GM12892 (cell line): ENCODE data around the gene GRIA4.

ENCODE experiments used
- POLR2A ChIP-seq: IDR thresholded peaks from 2 replicates; pipeline ENCODE4 v1.6.1; 2011; ENCODE audit warnings: low read depth, low read length, control low read depth
- POLR2AphosphoS5 ChIP-seq: IDR thresholded peaks from 2 replicates; pipeline ENCODE4 v1.6.1; 2011; ENCODE audit warnings: low read depth, low read length, control low read depth

DNA sequence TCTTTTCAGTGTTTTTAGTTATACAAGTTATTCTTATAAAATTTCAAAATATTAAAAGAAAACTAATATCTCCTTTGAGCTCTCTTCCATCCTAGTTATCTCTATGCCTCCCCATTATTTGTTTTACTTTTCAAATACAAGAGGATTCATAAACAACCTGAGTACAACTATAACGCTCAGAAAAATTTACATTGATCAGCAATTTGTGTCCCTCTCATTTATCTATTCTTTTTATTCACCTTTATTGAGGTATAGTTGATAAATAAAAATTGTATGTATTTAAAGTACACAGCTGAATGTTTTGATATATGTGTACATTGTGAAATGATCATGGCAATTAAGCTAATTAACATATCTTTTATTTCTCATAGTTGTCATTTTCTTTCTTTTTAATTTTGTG is 57.6 kb downstream of the GRIA4 start:
- TF ChIP-seq POLR2A (no peak), POLR2AphosphoS5 (no peak)
